Chondrocyte (in vitro differentiated cells): Measurements from ENCODE around the gene TMBIM1. TPM values are rescaled to one million over a fixed set of nuclear protein-coding genes. Genes with fewer than 3 reads are reported as not detected.

Experiments used
- DNase-seq: peaks from one replicate; pipeline ENCODE4 v3.0.0; 2021; ENCODE audit warnings: mixed read lengths, low spot score
- H3K27ac Mint-ChIP-seq: one replicate; pipeline ENCODE4 v1.8.0; 2021; ENCODE audit warnings: mild to moderate bottlenecking, moderate library complexity, mixed read lengths; ENCODE audit not compliant: unreplicated experiment
- H3K27me3 Mint-ChIP-seq: 2 replicates; pipeline ENCODE4 v1.8.0; 2021; ENCODE audit warnings: low read depth, mixed read lengths
- H3K36me3 Mint-ChIP-seq: 2 replicates; pipeline ENCODE4 v1.8.0; 2021; ENCODE audit warnings: low read depth, mixed read lengths
- H3K4me1 Mint-ChIP-seq: 2 replicates; pipeline ENCODE4 v1.8.0; 2021; ENCODE audit warnings: low read depth, mild to moderate bottlenecking, mixed read lengths
- H3K4me3 Mint-ChIP-seq: one replicate; pipeline ENCODE4 v1.8.0; 2021; ENCODE audit warnings: mild to moderate bottlenecking, moderate library complexity, mixed read lengths; ENCODE audit not compliant: unreplicated experiment
- H3K9me3 Mint-ChIP-seq: 2 replicates; pipeline ENCODE4 v1.8.0; 2021; ENCODE audit warnings: low read depth, mixed read lengths
- total RNA-seq: library from RNA; stranded (reverse); gene quantifications from 3 replicates; pipeline ENCODE4 v1.2.1, GENCODE V29; 2021
- TF ChIP-seq, protein P1 (sequence below): fragments of 200-600 bp; sonication (generic); IDR thresholded peaks from 2 replicates; pipeline ENCODE4 v1.5.0; 2021; ENCODE audit warnings: antibody characterized with exemption, mild to moderate bottlenecking, moderate library complexity

Gene TMBIM1
- total RNA-seq, 1 donor from 2014 or later = 100 TPM

- peaks cover 19% of the 10 kb centered on the region for H3K36me3 Mint-ChIP-seq
These were observed 22.2 kb downstream of the TMBIM1 start, which contains the start of the genes AAMP and PNKD for GRCh38 chr2:218269900-218270720. AAMP (minus strand) TSS chr2:218270137; CDS start chr2:218270086, 51 bp downstream. PNKD (plus strand) TSS chr2:218270519; CDS start chr2:218270536, 17 bp downstream.

DNA sequence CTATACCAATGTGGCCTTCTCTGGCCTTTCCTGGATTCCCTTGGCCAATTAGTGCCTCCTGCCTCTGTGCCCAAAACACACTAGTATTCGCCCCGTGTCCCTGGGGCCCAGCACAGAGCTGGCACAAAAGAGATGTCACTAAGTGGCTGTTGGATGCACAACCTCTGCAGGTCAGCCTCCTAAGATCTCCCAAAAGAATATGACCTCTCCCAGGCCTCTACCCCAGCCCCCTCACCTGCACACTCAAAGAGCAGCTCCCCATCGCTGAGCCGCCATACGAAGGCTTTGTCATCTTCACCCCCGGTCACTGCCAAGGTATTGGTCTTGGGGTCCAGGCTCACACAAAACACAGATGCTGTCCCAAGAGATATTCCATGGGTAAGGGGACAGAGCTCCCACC lies 25.0 kb downstream of the TMBIM1 start:
- Mint-ChIP-seq H3K9me3 (no peaks in the 10 kb centered on the region), H3K4me1 (peaks cover 26% of the 10 kb centered on the region)

More at GRCh38 chr2:218269900-218270720, 22.2 kb downstream of the TMBIM1 start, which contains the start of the genes AAMP and PNKD:
- TF ChIP-seq, protein P1, sequence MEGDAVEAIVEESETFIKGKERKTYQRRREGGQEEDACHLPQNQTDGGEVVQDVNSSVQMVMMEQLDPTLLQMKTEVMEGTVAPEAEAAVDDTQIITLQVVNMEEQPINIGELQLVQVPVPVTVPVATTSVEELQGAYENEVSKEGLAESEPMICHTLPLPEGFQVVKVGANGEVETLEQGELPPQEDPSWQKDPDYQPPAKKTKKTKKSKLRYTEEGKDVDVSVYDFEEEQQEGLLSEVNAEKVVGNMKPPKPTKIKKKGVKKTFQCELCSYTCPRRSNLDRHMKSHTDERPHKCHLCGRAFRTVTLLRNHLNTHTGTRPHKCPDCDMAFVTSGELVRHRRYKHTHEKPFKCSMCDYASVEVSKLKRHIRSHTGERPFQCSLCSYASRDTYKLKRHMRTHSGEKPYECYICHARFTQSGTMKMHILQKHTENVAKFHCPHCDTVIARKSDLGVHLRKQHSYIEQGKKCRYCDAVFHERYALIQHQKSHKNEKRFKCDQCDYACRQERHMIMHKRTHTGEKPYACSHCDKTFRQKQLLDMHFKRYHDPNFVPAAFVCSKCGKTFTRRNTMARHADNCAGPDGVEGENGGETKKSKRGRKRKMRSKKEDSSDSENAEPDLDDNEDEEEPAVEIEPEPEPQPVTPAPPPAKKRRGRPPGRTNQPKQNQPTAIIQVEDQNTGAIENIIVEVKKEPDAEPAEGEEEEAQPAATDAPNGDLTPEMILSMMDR = peak; percentile 47
- no peaks in the 10 kb centered on the region for H3K9me3 Mint-ChIP-seq
- H3K27ac Mint-ChIP-seq = peak within 1 kb of the TSS; percentile 94
- peaks cover 40% of the 10 kb centered on the region for H3K4me1 Mint-ChIP-seq
- DNase-seq = peak; percentile 100
- H3K4me3 Mint-ChIP-seq = peak within 1 kb of the TSS; percentile 95
- H3K27me3 Mint-ChIP-seq = no peaks in the 10 kb centered on the region

DNA sequence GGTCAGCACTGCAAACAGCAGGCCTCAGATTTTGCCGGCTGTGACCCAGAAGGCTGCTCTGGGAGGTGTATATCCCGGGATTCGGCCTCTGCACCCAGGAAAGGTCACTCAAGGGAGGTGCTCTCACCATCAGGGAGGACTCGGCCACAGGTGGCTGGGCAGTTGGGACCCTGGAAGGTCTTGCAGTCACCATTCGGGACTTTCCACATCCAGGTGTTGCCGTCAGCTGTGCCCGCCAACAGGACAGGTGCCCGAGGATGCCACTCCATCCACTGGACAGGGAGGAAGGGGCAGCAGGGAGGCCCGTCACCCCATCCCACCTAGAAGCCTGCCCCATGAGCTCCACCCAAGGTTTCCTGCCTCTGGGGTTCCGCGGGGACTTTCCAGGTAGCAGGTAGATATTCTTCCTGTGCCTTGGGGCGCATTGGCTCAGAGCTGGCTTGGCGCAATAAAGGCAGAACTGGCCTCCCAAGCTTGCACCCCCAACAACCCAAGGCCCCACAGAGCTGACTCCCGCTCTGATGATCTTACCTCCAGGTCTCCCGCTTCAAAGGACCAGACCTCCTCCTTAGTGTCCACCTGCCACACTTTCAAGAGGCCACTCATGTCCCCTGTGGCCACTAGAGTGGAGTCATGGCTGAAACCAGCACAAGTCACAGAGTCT lies 25.9 kb downstream of the TMBIM1 start:
- DNase-seq = peak; percentile 81
- H3K36me3 Mint-ChIP-seq = peaks cover 13% of the 10 kb centered on the region
- TF ChIP-seq, protein P1 = no peak
- peaks cover 18% of the 10 kb centered on the region for H3K4me1 Mint-ChIP-seq
- H3K4me3 Mint-ChIP-seq = no peak overlapping the region
- no peak overlapping the region for H3K27ac Mint-ChIP-seq
- H3K9me3 Mint-ChIP-seq = no peaks in the 10 kb centered on the region
- no peaks in the 10 kb centered on the region for H3K27me3 Mint-ChIP-seq

More for the DNA sequence above, 25.0 kb downstream of the TMBIM1 start:
- Mint-ChIP-seq H3K4me3 (no peak overlapping the region), H3K27me3 (no peaks in the 10 kb centered on the region), H3K36me3 (peaks cover 13% of the 10 kb centered on the region), H3K27ac (no peak overlapping the region)
- TF ChIP-seq, protein P1 = no peak
- DNase-seq = peak; percentile 40

- H3K27me3 Mint-ChIP-seq = no peaks in the 10 kb centered on the region
- no peak overlapping the region for H3K4me3 Mint-ChIP-seq
- TF ChIP-seq, protein P1 = no peak
- no peaks in the 10 kb centered on the region for H3K9me3 Mint-ChIP-seq
- DNase-seq = peak; percentile 79
- H3K36me3 Mint-ChIP-seq = peaks cover 13% of the 10 kb centered on the region
- peaks cover 20% of the 10 kb centered on the region for H3K4me1 Mint-ChIP-seq
- H3K27ac Mint-ChIP-seq = no peak overlapping the region
These were observed 26.7 kb downstream of the TMBIM1 start for GRCh38 chr2:218265626-218266025.
